NCI-H82 (cell line): ENCODE measurements around the gene TOPAZ1.

Experiments
- DNase-seq: peaks from one replicate; lab custom pipeline; 2025; lab: John Stamatoyannopoulos, UW

TOPAZ1 gene

GRCh38 chr3:44248152-44248551 is 6.5 kb downstream of the TOPAZ1 start:
- no peak for DNase-seq

DNA sequence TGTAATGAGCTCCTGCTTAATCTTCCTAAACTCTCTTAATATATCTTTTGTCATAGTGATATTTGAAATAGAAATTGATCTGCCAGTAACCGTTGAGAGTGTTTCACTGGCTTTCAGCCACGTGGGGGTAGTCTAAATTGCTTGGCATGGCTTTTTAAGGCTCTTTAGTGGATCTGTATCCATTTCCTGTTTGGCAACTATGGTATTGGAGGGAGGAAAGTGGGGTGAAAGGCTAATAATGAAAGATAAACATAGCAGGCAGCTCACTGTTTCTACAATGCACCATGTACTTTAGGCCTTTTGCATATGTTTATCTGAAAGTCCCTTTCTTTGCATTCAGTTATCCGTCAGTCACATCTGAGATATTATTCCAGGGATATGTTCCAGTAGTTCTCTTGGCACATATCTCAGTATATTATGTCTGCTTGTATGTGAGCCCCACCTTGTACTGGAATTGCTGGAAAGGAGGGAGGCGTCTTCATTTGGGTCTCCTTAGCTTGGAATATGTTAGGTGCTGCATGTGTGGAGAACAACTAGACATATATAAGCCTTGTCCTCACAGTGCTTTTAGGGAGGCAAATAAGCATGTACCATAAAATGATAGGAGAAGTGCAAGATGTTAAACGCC is 10.8 kb downstream of the TOPAZ1 start:
- no peak for DNase-seq

DNA sequence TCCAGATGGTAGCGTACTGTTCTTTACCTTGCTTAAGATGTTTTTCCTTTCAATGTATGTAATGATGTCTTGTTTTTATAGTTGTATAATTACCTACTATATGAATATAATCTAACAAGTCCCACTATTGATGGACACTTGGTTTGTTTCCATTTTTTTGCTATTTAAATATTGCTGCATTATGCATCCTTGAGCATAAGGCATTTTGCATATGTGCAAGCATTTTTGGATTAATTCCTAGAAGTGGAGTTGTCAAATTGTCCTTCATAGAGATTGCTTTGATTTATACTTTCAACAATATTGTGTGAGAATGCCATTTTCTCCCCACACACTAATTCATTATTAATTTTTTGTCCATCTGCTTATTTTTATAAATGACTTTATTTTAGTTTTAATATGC is 17.7 kb downstream of the TOPAZ1 start:
- no peak for DNase-seq

- no peak for DNase-seq
Observed at GRCh38 chr3:44264146-44264545, 22.5 kb downstream of the TOPAZ1 start.

GRCh38 chr3:44265815-44266214 is 24.1 kb downstream of the TOPAZ1 start:
- DNase-seq = no peak

GRCh38 chr3:44272191-44272590 is 30.5 kb downstream of the TOPAZ1 start:
- DNase-seq = no peak

GRCh38 chr3:44277925-44278324 is 36.2 kb downstream of the TOPAZ1 start:
- DNase-seq = no peak

- no peak for DNase-seq
Observed at GRCh38 chr3:44280077-44280476, 38.4 kb downstream of the TOPAZ1 start.

- no peak for DNase-seq
Observed at GRCh38 chr3:44280631-44281030, 38.9 kb downstream of the TOPAZ1 start.

DNA sequence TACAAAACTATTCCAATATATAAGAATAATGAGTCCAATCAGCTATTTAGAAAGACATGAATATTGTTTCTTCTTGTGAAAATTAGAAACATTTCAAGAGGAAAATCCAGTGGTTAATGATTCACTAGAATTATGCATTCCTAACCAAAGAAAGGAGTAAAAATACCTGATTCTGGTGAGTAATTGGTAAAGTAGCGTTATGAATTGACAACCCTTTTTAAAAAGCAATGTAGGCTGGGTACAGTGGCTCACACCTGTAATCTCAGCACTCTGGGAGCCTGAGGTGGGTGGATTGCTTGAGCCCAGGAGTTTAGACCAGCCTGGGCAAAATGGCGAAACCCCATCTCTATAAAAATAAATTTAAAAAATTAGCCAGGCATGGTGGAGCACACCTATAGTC is 43.3 kb downstream of the TOPAZ1 start:
- no peak for DNase-seq

GRCh38 chr3:44289882-44290462 is 48.3 kb downstream of the TOPAZ1 start:
- no peak for DNase-seq

GRCh38 chr3:44292276-44292675 is 50.6 kb downstream of the TOPAZ1 start:
- peak; percentile 0 for DNase-seq

GRCh38 chr3:44292947-44293346 is 51.3 kb downstream of the TOPAZ1 start:
- no peak for DNase-seq

DNA sequence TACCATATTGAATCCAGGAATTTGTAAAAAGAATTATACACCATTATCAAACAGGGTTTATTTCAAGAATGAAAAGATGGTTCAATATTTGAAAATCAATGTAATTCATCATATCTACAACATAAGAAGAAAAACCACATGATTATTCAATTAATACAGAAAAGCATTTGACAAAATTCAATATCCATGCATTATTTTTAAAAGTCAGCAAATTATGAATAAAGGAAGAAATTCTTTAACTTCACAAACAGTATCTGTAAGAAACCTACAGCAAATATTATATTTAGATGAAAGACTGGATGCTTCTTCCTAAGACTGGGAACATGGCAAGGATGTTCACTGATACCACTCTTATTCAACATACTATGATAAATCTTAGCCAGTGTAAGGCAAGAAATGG is 55.6 kb downstream of the TOPAZ1 start:
- DNase-seq = no peak

DNA sequence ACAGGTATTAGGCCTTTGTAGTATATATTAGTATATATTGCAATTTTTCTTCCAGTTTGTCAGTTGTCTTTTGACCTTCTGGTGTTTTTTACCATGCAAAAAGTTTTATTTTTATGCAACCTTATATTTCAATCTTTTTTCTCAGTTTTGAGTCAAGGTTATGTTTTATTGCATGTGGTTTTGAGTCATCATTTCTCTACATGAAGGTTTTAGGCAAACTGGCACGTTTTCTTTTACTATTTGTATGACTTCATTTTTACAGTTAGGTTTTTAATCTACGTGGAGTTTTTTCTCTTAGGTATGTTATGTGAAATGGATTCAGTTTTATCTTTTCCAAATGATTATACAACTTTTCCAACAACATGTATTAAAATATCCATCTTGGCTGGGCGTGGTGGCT is 60.1 kb downstream of the TOPAZ1 start:
- DNase-seq = no peak

DNA sequence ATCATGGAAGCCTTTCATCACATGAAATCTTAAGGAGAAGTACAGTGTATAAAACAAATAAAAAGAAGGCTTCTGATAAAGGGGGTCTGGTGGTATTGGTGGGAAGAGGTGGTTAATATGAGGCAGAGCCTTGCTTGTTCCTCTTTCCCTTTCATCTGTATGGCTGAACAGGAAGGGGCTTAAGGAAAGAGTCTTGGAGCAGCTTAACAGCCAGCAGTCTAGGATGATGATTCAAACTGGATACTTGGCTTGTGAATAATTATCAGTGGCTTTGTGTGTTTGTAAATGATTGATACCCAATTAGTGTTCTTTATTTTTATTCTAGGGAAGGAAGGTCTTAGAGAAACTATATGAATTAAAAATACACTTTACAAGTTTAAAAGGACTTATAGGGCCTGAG is 67.8 kb downstream of the TOPAZ1 start:
- DNase-seq = no peak

DNA sequence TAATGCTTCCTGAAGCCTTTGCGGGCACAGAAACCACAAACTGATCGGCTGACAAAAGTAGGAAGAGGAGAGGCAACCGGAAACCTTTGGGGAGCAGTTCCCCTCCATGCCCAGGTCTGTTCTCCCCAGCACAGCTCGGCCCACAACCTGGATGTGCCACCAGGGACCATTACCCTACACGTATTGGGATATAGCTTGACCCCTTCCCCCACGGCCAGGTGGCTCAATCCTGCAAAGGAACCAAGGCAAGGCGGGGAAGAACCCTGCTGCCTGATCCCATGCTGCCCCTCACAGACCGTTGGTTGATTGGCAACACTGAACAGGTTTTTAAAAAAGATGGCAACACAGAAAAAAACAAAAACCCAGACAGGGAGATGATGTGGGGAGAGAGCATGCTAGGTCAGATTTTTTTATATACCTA is 77.2 kb downstream of the TOPAZ1 start:
- peak; percentile 38 for DNase-seq

GRCh38 chr3:44321335-44321734 is 79.6 kb downstream of the TOPAZ1 start:
- DNase-seq = no peak

GRCh38 chr3:44323341-44323955 is 81.8 kb downstream of the TOPAZ1 start:
- DNase-seq = peak; percentile 65

DNA sequence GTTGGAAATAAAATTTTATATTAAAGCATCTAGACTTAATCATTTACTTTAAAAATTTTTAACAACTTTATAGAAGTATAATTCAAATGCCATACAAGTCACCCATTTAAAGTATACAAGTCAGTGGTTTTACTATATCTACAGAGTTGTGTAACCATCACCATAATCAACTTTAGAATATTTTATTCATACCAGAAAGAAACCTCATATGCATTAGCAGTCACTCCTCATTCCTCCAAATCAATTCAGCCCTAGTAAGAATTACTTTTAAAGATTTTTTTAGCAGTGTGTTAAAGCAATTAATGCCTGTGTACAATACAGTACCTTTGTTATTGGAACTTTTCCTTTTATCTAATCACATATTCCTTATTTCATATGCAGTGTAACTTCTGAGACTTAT is 82.9 kb downstream of the TOPAZ1 start:
- DNase-seq = no peak

GRCh38 chr3:44326019-44326418 is 84.3 kb downstream of the TOPAZ1 start:
- DNase-seq = no peak

DNA sequence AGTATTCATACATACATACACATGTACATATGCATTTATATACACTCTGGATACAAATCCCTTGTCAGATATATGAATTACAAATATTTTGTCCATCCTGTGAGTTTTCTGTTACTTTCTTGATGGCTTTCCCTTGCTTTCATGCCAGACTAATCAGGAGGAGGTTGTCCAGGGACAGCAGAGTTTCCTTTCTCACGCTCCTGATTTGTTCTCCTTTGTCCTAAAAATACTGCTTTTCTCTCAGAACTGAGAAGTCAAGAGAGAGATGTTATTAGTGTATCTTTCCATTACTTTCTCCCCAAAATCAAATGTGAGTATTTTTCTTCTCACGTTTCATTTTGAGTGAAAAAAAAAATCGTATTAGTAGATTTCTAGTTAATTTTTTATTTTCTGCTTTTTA is 84.8 kb downstream of the TOPAZ1 start:
- DNase-seq = no peak

GRCh38 chr3:44329946-44330345 is 88.3 kb downstream of the TOPAZ1 start:
- DNase-seq = no peak

DNA sequence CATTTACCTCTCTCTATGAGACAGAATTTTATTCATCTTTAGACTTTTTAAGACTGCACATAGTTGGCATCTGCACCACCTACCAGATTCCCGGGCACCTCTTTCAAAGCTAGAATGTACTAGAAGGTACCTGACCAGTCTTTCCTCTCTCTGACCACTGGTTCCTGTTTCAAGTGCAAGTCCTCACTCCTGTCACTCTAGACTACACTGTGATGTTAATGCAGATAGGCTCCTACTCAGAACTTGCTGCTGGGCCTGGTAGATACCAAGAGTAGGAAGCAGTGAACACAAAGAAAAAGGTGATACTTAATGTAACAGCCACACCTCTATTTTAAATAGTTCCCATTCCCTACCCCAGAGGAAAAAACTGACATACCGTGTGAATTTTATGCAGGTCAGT is 88.8 kb downstream of the TOPAZ1 start:
- no peak for DNase-seq
